ENCODE measurements around the gene WDR64.

The WDR64 gene

DNA sequence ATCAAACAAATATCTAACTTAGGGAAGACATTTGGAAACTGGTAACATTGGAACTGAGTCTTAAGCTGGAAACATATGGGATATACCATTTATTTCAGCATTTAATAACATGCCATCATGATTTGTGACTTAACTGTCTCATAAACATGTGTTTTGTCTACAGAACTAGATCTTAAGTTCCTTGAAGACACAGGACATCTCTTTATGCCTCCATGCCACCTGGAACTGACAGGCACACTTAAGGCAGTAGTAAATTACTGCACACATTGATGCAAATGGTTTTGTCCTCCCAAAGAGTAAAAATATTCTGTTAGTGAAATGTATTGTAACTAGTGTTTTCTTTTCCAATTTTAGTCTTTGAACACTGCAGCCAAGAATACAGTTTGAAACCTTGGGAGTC is 194.3 kb downstream of the WDR64 start:
- no peak overlapping the region for H2BK15ac ChIP-seq (ENCODE audit: low read length)
- no peak overlapping the region for H3K9ac ChIP-seq (ENCODE audit: low read depth, low read length, poor library complexity)
- H3K14ac ChIP-seq (ENCODE audit: low read length), result no peak overlapping the region
- no peak overlapping the region for H4K8ac ChIP-seq (ENCODE audit: low read depth, low read length)
- no peak overlapping the region for H2BK120ac ChIP-seq (ENCODE audit: low read depth, low read length)
- no peak overlapping the region for H2BK12ac ChIP-seq (ENCODE audit: low read length)
- H2BK5ac ChIP-seq (ENCODE audit: low read length), result no peak overlapping the region
- no peak overlapping the region for H3K27ac ChIP-seq (replicated peaks; ENCODE audit: low read length)
- peak overlapping the region; percentile 30 for H2AFZ ChIP-seq (ENCODE audit: low read length)
- peaks cover 4 to 5% of the 10 kb centered on the region in 2 donors for H3K4me1 ChIP-seq (ENCODE audit: control insufficient read depth in 2 of 2, insufficient read depth in 1 of 2, low read depth in 1 of 2, low read length in 2 of 2)
- no peak overlapping the region for H4K91ac ChIP-seq (ENCODE audit: low read depth, low read length, poor library complexity)
- no peaks in the 10 kb centered on the region for H3K9me3 ChIP-seq (replicated peaks in 1 of 2; ENCODE audit: control insufficient read depth in 2 of 2, insufficient read depth in 1 of 2, low read depth in 1 of 2, low read length in 2 of 2)
- H3K18ac ChIP-seq (ENCODE audit: low read length), result no peak overlapping the region
- peaks cover 1 to 25% of the 10 kb centered on the region in 2 donors for H3K36me3 ChIP-seq (replicated peaks in 1 of 2; ENCODE audit: control insufficient read depth in 2 of 2, insufficient read depth in 2 of 2, low read length in 2 of 2)
- DNase-seq (ENCODE audit: low spot score), result no peak
- H3K27me3 ChIP-seq (ENCODE audit: control insufficient read depth in 3 of 3, insufficient read depth in 3 of 3, low read depth in 1 of 3, low read length in 3 of 3), result no peaks in the 10 kb centered on the region
- no peak overlapping the region for H3K4me2 ChIP-seq (ENCODE audit: insufficient read depth, low read length, poor library complexity, severe bottlenecking)
- no peak overlapping the region for H3K4me3 ChIP-seq (ENCODE audit: low read length in 2 of 2)
- H3K79me1 ChIP-seq (ENCODE audit: low read depth, low read length), result peaks cover 3% of the 10 kb centered on the region
- no peak overlapping the region for H3K23ac ChIP-seq (ENCODE audit: low read depth, low read length, poor library complexity)
- no peak overlapping the region for H3K4ac ChIP-seq (ENCODE audit: low read length)
- no peak overlapping the region for H2AK5ac ChIP-seq (ENCODE audit: low read depth, low read length)

DNA sequence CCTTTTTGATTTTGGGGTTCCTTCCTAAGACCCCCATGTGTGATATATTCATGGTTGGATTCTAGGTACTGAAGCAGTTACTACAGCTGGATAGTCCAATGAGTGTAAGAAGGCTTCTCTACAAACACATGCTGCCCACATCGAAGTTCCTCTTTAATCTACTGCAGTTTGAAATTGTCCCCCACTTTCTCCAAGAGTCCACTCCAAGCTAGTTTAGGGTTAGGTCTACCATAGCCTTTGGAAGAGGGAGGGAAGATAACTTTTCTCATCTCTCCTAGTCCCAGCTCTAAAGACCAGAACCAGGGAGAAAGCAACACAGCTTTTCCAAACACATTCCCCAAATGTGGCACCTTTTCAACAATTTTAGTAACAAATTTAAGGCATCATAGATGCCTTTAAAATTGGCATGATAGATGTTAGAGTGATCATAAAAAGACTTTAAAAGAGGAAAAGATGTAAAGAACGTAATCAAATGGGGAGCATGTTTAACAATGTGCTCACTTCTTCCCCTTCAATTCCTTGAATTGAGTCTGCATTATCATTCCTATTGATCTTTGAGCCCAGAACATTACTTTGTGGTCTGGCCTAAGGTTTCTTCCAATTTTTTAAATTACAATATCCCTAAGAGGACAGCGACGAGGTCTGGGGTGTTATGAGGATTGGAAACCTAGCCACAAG is 194.9 kb downstream of the WDR64 start:
- no peak overlapping the region for H2BK12ac ChIP-seq (ENCODE audit: low read length)
- H3K9me3 ChIP-seq (replicated peaks in 1 of 2; ENCODE audit: control insufficient read depth in 2 of 2, insufficient read depth in 1 of 2, low read depth in 1 of 2, low read length in 2 of 2), result no peaks in the 10 kb centered on the region
- H3K79me1 ChIP-seq (ENCODE audit: low read depth, low read length), result peaks cover 3% of the 10 kb centered on the region
- H3K27ac ChIP-seq (replicated peaks; ENCODE audit: low read length), result no peak overlapping the region
- H3K36me3 ChIP-seq (replicated peaks in 1 of 2; ENCODE audit: control insufficient read depth in 2 of 2, insufficient read depth in 2 of 2, low read length in 2 of 2), result peaks cover 3 to 31% of the 10 kb centered on the region in 2 donors
- H3K9ac ChIP-seq (ENCODE audit: low read depth, low read length, poor library complexity), result no peak overlapping the region
- H3K14ac ChIP-seq (ENCODE audit: low read length), result no peak overlapping the region
- no peak overlapping the region for H4K91ac ChIP-seq (ENCODE audit: low read depth, low read length, poor library complexity)
- H3K27me3 ChIP-seq (ENCODE audit: control insufficient read depth in 3 of 3, insufficient read depth in 3 of 3, low read depth in 1 of 3, low read length in 3 of 3), result no peaks in the 10 kb centered on the region
- no peak overlapping the region for H2BK5ac ChIP-seq (ENCODE audit: low read length)
- peak overlapping the region in 1 of 2 donors; percentile 94 for H3K4me3 ChIP-seq (ENCODE audit: low read length in 2 of 2)
- no peak overlapping the region for H3K4ac ChIP-seq (ENCODE audit: low read length)
- no peak overlapping the region for H4K8ac ChIP-seq (ENCODE audit: low read depth, low read length)
- H2AK5ac ChIP-seq (ENCODE audit: low read depth, low read length), result no peak overlapping the region
- peaks cover 4 to 5% of the 10 kb centered on the region in 2 donors for H3K4me1 ChIP-seq (ENCODE audit: control insufficient read depth in 2 of 2, insufficient read depth in 1 of 2, low read depth in 1 of 2, low read length in 2 of 2)
- no peak overlapping the region for H3K18ac ChIP-seq (ENCODE audit: low read length)
- H3K4me2 ChIP-seq (ENCODE audit: insufficient read depth, low read length, poor library complexity, severe bottlenecking), result peak overlapping the region; percentile 60
- H2AFZ ChIP-seq (ENCODE audit: low read length), result peak overlapping the region; percentile 97
- H2BK15ac ChIP-seq (ENCODE audit: low read length), result no peak overlapping the region
- WGBS, 2 donors (ENCODE audit: extremely low coverage in 2 of 2, insufficient read length in 2 of 2, insufficient replicate concordance in 1 of 2), result no CpG with 5 or more reads among the region's 4 CpGs
- no peak overlapping the region for H2BK120ac ChIP-seq (ENCODE audit: low read depth, low read length)
- H3K23ac ChIP-seq (ENCODE audit: low read depth, low read length, poor library complexity), result no peak overlapping the region
- DNase-seq (ENCODE audit: low spot score), result no peak

DNA sequence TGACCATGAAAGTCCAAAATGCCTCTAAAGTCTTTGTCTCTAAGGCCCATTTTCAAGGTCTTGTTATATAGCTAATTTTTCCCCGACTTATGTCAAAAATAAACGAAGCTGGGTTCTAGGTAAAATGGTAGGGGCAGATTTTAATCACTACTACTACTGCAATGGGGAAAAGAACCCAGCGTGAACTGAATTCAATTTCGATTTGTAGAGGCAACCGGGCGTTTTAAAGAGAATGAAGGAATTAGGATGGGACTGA is 195.4 kb downstream of the WDR64 start:
- H2BK12ac ChIP-seq (ENCODE audit: low read length), result no peak overlapping the region
- no peak overlapping the region for H4K8ac ChIP-seq (ENCODE audit: low read depth, low read length)
- H3K27ac ChIP-seq (replicated peaks; ENCODE audit: low read length), result no peak overlapping the region
- peak overlapping the region; percentile 60 for H3K4me2 ChIP-seq (ENCODE audit: insufficient read depth, low read length, poor library complexity, severe bottlenecking)
- H2AFZ ChIP-seq (ENCODE audit: low read length), result peak overlapping the region; percentile 97
- no peak overlapping the region for H3K14ac ChIP-seq (ENCODE audit: low read length)
- WGBS, 2 donors (ENCODE audit: extremely low coverage in 2 of 2, insufficient read length in 2 of 2, insufficient replicate concordance in 1 of 2), result no CpG with 5 or more reads among the region's 6 CpGs
- no peaks in the 10 kb centered on the region for H3K27me3 ChIP-seq (ENCODE audit: control insufficient read depth in 3 of 3, insufficient read depth in 3 of 3, low read depth in 1 of 3, low read length in 3 of 3)
- peaks cover 6 to 36% of the 10 kb centered on the region in 2 donors for H3K36me3 ChIP-seq (replicated peaks in 1 of 2; ENCODE audit: control insufficient read depth in 2 of 2, insufficient read depth in 2 of 2, low read length in 2 of 2)
- peak overlapping the region in 1 of 2 donors; percentile 94 for H3K4me3 ChIP-seq (ENCODE audit: low read length in 2 of 2)
- no peak overlapping the region for H3K18ac ChIP-seq (ENCODE audit: low read length)
- H3K23ac ChIP-seq (ENCODE audit: low read depth, low read length, poor library complexity), result no peak overlapping the region
- H2BK120ac ChIP-seq (ENCODE audit: low read depth, low read length), result no peak overlapping the region
- peak overlapping the region; percentile 94 for H2BK5ac ChIP-seq (ENCODE audit: low read length)
- no peak overlapping the region for H2AK5ac ChIP-seq (ENCODE audit: low read depth, low read length)
- peaks cover 4 to 5% of the 10 kb centered on the region in 2 donors for H3K4me1 ChIP-seq (ENCODE audit: control insufficient read depth in 2 of 2, insufficient read depth in 1 of 2, low read depth in 1 of 2, low read length in 2 of 2)
- H3K9me3 ChIP-seq (replicated peaks in 1 of 2; ENCODE audit: control insufficient read depth in 2 of 2, insufficient read depth in 1 of 2, low read depth in 1 of 2, low read length in 2 of 2), result no peaks in the 10 kb centered on the region
- no peak overlapping the region for H3K9ac ChIP-seq (ENCODE audit: low read depth, low read length, poor library complexity)
- H4K91ac ChIP-seq (ENCODE audit: low read depth, low read length, poor library complexity), result no peak overlapping the region
- no peak overlapping the region for H3K4ac ChIP-seq (ENCODE audit: low read length)
- H2BK15ac ChIP-seq (ENCODE audit: low read length), result no peak overlapping the region
- H3K79me1 ChIP-seq (ENCODE audit: low read depth, low read length), result peaks cover 3% of the 10 kb centered on the region
- no peak for DNase-seq (ENCODE audit: low spot score)

DNA sequence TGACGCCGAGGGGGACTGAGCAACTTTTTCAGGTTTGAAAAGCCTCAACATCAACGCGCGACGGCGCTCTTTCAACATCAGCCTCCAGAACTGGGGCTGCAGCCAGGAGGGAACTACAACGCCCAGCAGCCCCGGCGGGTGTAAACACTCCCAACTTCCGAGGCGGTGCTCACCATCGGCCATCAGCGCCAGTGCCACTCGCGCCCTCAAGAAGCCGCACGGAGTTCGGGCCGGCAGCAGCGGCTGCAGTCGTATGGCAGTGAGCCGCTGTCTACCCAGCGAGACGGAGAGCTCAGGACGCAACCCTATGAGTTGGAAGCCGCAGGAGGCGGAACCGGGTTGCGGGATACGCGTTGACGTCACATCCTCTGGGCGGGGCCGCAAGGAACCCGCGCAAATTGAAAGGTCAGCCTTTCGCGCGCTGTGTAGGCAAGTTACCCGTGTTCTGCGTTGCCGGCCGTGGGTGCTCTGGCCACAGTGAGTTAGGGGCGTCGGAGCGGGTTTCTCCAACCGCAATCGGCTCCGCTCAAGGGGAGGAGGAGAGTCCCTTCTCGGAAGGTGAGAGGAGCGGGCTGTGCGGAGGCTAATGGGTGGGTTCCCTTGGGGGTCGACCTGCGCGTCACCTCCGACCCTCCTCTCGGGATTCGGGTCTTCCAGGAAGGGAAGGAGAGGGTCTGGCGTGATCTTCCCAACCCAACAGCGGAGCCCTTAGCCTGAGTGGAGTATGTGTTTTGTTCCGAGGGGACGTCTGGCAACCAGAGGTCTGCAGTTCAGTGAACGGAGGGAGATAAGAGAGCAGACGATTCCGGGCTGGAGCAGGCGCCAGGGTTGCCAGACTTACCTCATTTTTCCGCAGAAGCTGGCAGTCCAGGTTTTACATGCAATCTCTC is 196.0 kb downstream of the WDR64 start, which contains the start of gene EXO1:
Gene EXO1 (plus strand): TSS at position 409 of the 890 bp plus-strand sequence. CDS start 2,222 bp downstream, outside the sequence.
- peak within 1 kb of the TSS; percentile 95 for H3K23ac ChIP-seq (ENCODE audit: low read depth, low read length, poor library complexity)
- no peak within 1 kb of the TSS for H4K8ac ChIP-seq (ENCODE audit: low read depth, low read length)
- H3K18ac ChIP-seq (ENCODE audit: low read length), result peak within 1 kb of the TSS; percentile 100
- WGBS, 2 donors (ENCODE audit: extremely low coverage in 2 of 2, insufficient read length in 2 of 2, insufficient replicate concordance in 1 of 2), result no CpG with 5 or more reads among the region's 68 CpGs
- H2BK120ac ChIP-seq (ENCODE audit: low read depth, low read length), result peak within 1 kb of the TSS; percentile 96
- peak within 1 kb of the TSS; percentile 84 for H2BK12ac ChIP-seq (ENCODE audit: low read length)
- peak within 1 kb of the TSS; percentile 94 for H2BK5ac ChIP-seq (ENCODE audit: low read length)
- no peak within 1 kb of the TSS for H2AK5ac ChIP-seq (ENCODE audit: low read depth, low read length)
- peak within 1 kb of the TSS; percentile 98 for H3K9ac ChIP-seq (ENCODE audit: low read depth, low read length, poor library complexity)
- H3K79me1 ChIP-seq (ENCODE audit: low read depth, low read length), result peaks cover 3% of the 10 kb centered on the region
- H3K4me1 ChIP-seq (ENCODE audit: control insufficient read depth in 2 of 2, insufficient read depth in 1 of 2, low read depth in 1 of 2, low read length in 2 of 2), result peaks cover 4 to 5% of the 10 kb centered on the region in 2 donors
- H3K4me3 ChIP-seq (ENCODE audit: low read length in 2 of 2), result peak within 1 kb of the TSS; percentile 92 to 94
- peak within 1 kb of the TSS; percentile 93 for H3K4ac ChIP-seq (ENCODE audit: low read length)
- peak within 1 kb of the TSS; percentile 98 for H3K27ac ChIP-seq (replicated peaks; ENCODE audit: low read length)
- DNase-seq (ENCODE audit: low spot score), result peak; percentile 85
- H3K27me3 ChIP-seq (ENCODE audit: control insufficient read depth in 3 of 3, insufficient read depth in 3 of 3, low read depth in 1 of 3, low read length in 3 of 3), result no peaks in the 10 kb centered on the region
- H3K14ac ChIP-seq (ENCODE audit: low read length), result peak within 1 kb of the TSS; percentile 100
- peaks cover 6 to 41% of the 10 kb centered on the region in 2 donors for H3K36me3 ChIP-seq (replicated peaks in 1 of 2; ENCODE audit: control insufficient read depth in 2 of 2, insufficient read depth in 2 of 2, low read length in 2 of 2)
- H3K9me3 ChIP-seq (replicated peaks in 1 of 2; ENCODE audit: control insufficient read depth in 2 of 2, insufficient read depth in 1 of 2, low read depth in 1 of 2, low read length in 2 of 2), result no peaks in the 10 kb centered on the region
- H2BK15ac ChIP-seq (ENCODE audit: low read length), result no peak within 1 kb of the TSS
- peak within 1 kb of the TSS; percentile 78 for H3K4me2 ChIP-seq (ENCODE audit: insufficient read depth, low read length, poor library complexity, severe bottlenecking)
- H4K91ac ChIP-seq (ENCODE audit: low read depth, low read length, poor library complexity), result no peak within 1 kb of the TSS
- peak within 1 kb of the TSS; percentile 97 for H2AFZ ChIP-seq (ENCODE audit: low read length)
